ENCODE data around the gene MOK. TPM values are rescaled to one million over a fixed set of nuclear protein-coding genes. Genes with fewer than 3 reads are reported as not detected.

MOK gene
- total RNA-seq, 1 donor from 2014 or later = 15.8 TPM

- Histone ChIP-seq H3K36me3 (peaks cover 27% of the 10 kb centered on the region), H3K4me3 (no peak overlapping the region), H3K27ac (no peak overlapping the region), H3K9me3 (no peaks in the 10 kb centered on the region), H3K4me1 (no peaks in the 10 kb centered on the region), H3K27me3 (ENCODE audit: low read depth) (no peaks in the 10 kb centered on the region)
- DNase-seq (no peak), ATAC-seq (no peak)
- TF ChIP-seq CTCF (IDR thresholded peaks at IDR 0.05) = no peak
- intact Hi-C loops (cut with DNase I) = no loop called here
Observed at GRCh38 chr14:102225936-102226335, 79.0 kb downstream of the MOK start.

GRCh38 chr14:102225386-102225785 is 79.6 kb downstream of the MOK start:
- Histone ChIP-seq H3K36me3 (peaks cover 24% of the 10 kb centered on the region), H3K27ac (no peak overlapping the region), H3K27me3 (ENCODE audit: low read depth) (no peaks in the 10 kb centered on the region), H3K4me3 (no peak overlapping the region), H3K9me3 (no peaks in the 10 kb centered on the region), H3K4me1 (no peaks in the 10 kb centered on the region)
- DNase-seq (no peak), ATAC-seq (no peak)
- intact Hi-C loops (cut with DNase I) = no loop called here
- no peak for TF ChIP-seq CTCF (IDR thresholded peaks at IDR 0.05)

- DNase-seq = no peak
- H3K27ac ChIP-seq = no peak overlapping the region
- intact Hi-C loops (cut with DNase I) = no loop called here
Observed at GRCh38 chr14:102223682-102224081, 81.3 kb downstream of the MOK start.

GRCh38 chr14:102222751-102223150 is 82.2 kb downstream of the MOK start:
- Histone ChIP-seq H3K9me3 (no peaks in the 10 kb centered on the region), H3K36me3 (peaks cover 26% of the 10 kb centered on the region), H3K27ac (no peak overlapping the region), H3K4me1 (no peaks in the 10 kb centered on the region), H3K27me3 (ENCODE audit: low read depth) (no peaks in the 10 kb centered on the region), H3K4me3 (no peak overlapping the region)
- intact Hi-C loops (cut with DNase I) = no loop called here
- ATAC-seq (no peak), DNase-seq (no peak)
- TF ChIP-seq CTCF (IDR thresholded peaks at IDR 0.05) = no peak

More at GRCh38 chr14:102223682-102224081, 81.3 kb downstream of the MOK start:
- TF ChIP-seq CTCF (IDR thresholded peaks at IDR 0.05) = no peak
- H3K4me1 ChIP-seq = no peaks in the 10 kb centered on the region
- H3K36me3 ChIP-seq = peaks cover 25% of the 10 kb centered on the region
- H3K27me3 ChIP-seq (ENCODE audit: low read depth) = no peaks in the 10 kb centered on the region
- no peaks in the 10 kb centered on the region for H3K9me3 ChIP-seq
- no peak overlapping the region for H3K4me3 ChIP-seq
- no peak for ATAC-seq

- ATAC-seq (no peak), DNase-seq (no peak)
- no peak overlapping the region for H3K4me3 ChIP-seq
- intact Hi-C loops (cut with DNase I) = no loop called here
- no peaks in the 10 kb centered on the region for H3K4me1 ChIP-seq
- H3K9me3 ChIP-seq = no peaks in the 10 kb centered on the region
- H3K27me3 ChIP-seq (ENCODE audit: low read depth) = no peaks in the 10 kb centered on the region
- no peak for TF ChIP-seq CTCF (IDR thresholded peaks at IDR 0.05)
- H3K36me3 ChIP-seq = peaks cover 32% of the 10 kb centered on the region
- no peak overlapping the region for H3K27ac ChIP-seq
Observed at GRCh38 chr14:102222009-102222575, 82.9 kb downstream of the MOK start.
